Stimulated activated CD4-positive, alpha-beta T cell treated with anti-CD3 and anti-CD28 coated beads, Interleukin-1b, Interleukin-23, amount 100 ng/mL, for 24 hours (primary cell): ENCODE results near the gene HOXB6.

Experiments used
- DNase-seq, 4 experiments: peaks; one replicate each; pipeline ENCODE4 v3.0.0-alpha.2; 2020; ENCODE audit warnings: low read depth in 4 of 4, low spot score in 1 of 4

HOXB6 gene

DNA sequence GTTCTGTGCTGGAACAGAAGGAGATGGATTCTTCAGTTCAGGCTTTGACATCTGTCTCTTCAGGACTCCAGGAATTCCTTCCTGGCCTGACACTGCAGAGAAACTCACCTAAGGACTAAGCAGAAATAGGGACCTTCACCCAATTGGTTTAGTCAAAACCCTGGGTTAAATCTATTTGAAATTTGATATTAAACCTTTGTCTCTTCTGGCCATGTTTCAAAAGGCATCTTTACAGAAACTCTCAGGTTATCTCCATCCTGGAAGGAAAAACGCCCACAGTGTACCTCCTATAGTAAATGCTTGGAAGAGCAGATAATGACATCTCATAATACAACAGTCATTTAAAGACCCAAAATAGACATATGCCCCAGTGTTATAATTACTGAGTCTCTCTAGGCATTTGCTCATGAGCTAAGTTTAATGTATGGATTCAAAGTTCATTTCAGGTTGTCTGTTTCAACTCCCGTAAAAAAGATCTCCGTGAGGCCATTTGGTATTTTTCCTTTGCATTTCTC is 21.0 kb downstream of the HOXB6 start:
- no peak for DNase-seq

DNA sequence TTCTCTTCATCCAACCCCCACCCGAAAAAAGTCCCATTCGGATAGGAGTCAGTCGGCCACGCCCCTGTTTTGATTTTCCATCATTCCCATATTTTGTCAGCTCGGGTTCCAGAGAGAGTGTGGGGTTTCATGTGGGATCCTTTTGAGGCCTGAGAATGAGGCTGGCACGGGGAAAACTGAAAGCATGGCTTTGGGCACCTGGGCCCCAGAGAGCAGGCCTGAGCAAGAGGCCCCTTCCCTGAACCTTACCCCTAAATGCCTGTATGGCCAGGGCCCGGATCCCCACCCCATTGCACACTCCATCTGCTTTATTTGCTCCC is 22.1 kb downstream of the HOXB6 start:
- DNase-seq, result no peak

DNA sequence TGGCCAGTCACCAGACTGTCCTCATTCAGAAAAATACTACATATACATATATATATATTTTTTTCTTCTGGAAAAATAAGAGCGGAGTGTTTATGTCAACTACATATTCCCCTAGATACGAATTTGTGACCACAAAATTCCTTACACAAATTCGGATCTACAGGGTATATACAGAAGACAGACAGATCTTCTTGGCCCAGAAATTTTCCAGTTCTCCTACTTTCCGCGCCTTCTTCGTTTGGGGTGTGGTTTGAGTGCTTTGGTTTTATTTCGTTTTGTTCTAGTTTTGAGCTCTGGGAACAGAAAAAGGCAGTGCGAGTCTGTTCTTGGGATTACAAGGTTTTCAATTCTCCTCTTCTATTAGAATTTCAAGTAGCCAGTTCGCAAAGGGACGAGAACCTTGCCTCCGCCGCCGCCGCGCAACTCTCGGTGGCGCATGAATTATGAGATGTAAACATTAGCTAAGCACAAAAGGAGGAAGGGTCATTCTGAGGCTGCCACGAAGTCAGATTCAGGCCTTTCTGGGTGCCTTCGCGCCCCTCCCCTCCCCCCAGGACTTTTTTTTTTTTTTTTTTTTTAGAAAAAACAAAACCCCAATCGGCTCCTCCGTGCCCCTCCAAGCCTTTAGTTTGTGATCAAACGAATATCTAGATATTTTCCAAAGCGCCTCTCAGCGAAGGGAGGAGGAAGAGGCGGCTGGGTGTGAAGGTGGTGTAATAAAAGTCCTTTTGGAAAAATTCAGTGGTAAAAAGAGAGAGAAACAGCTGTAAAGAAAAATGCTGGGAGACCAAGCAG is 24.8 kb downstream of the HOXB6 start:
- no peak for DNase-seq

DNA sequence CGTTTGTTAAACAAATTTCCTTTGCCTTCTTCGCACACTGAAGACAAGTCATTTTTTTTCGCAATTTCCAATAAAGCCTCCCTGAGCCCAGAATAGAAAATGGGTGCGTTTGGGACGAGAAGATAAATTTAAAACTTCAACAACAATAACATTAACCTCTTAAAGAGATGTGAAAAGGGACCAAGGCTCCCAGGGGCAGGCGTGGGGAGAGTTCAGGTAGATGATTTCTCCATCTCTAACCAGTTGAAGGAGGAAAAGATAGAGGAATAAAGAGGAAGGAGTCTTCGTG is 25.4 kb downstream of the HOXB6 start:
- no peak for DNase-seq

DNA sequence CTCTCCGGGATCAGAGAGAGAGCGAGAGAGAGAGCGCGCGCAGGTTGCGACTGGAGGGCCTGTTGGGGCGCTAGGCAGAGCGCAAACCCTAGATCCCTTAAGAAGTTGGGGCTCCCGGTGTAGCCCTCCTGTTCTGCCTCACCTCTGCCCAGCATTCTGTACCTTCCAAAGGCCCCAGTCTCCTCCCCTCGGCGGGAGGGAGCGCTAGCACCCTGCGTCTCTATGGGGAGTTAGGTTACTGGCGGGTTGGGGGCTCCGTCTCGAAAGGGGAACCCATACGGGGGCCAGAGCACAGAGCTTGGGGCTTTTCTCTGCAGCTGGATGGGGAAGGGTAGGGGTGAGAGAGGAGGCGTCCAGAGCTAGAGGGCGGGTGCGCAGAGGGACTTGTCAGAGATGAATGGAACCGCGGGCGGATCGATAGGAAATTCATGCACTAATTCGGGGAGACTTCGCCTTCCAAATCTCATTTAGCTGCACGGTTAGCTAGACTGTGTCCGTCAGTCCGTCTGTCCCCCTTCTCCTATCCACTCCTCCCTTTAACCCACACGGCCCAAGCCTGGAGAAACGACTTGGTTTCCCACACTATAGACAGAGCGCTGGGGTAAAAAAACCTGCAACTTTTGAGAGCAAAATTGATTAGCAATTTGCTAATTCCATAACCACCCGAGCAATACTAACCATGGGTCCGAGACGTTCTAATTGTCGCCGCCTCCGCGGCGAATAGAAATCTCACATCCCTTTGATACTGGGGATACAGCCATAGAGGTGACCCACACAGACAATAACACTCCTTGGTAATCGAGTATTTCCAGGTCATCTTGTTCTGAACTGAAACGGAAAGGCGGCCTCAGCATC is 25.9 kb downstream of the HOXB6 start:
- DNase-seq, result no peak

DNA sequence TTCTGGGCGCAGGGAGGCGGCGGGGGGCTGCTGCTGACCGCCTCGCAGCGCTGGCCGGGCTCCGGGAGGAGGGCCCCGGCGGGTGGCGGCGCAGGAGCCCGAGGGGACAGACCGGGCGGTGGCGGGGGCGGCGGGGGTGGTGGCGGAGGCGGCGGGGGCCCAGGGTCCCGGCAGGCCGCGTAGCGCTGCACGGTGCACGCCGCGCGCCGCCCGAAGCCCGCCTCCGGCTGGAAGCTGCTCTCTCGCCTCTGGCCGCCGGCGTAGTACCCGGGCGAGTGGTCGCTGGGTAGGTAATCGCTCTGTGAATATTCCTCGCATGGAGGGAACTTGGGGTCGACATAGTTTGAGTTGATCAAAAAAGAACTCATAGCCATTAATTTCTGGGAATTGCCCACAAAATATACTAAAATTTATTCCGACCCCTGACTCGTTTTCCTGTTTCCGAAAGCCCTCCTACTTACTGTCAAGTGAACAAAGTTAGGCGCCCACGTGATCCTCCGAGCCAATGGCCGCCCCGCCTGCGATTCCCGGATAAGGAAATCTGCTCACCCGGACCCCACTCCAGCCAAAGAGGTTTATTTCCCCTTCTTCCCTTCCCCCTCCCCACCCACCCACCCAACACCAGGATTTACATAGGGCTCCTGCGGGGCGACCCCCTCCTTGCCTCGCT is 26.7 kb downstream of the HOXB6 start, which contains the start of gene HOXB4:
Gene HOXB4 (minus strand): TSS at position 405 of the 670 bp plus-strand sequence. CDS start 31 bp downstream, at position 374.
- DNase-seq, result peak in 3 of 4 experiments; percentile 45 to 68 (median 50)

DNA sequence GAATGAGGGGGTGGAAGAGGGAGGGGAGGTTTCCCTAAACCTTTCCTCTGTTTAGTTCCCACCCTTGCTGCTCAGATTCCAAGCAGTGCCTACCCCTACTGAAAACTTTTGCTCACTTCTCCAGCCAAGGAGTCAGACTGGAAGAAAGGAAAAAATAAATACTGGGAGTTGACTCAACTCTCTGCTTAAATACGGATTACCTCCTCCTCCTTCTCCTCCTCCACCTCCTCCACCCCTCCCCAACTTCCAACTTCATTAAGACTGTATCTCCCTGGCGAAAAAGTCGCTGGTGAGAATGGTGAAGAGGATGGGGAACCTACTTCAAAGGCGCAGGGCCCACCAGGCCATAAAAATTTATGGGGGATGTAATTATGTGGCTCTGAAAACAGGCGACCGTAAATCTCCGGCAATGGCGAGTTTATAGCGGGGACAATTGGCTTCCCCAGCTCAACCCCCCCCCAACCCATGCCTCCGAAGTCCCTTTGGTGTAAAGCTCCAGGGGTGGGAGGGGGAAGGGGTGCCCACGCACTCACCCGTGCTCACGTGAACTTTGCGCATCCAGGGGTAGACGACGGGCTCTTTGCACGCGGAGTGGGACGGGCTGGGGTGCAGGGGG is 27.3 kb downstream of the HOXB6 start:
- DNase-seq, result no peak

DNA sequence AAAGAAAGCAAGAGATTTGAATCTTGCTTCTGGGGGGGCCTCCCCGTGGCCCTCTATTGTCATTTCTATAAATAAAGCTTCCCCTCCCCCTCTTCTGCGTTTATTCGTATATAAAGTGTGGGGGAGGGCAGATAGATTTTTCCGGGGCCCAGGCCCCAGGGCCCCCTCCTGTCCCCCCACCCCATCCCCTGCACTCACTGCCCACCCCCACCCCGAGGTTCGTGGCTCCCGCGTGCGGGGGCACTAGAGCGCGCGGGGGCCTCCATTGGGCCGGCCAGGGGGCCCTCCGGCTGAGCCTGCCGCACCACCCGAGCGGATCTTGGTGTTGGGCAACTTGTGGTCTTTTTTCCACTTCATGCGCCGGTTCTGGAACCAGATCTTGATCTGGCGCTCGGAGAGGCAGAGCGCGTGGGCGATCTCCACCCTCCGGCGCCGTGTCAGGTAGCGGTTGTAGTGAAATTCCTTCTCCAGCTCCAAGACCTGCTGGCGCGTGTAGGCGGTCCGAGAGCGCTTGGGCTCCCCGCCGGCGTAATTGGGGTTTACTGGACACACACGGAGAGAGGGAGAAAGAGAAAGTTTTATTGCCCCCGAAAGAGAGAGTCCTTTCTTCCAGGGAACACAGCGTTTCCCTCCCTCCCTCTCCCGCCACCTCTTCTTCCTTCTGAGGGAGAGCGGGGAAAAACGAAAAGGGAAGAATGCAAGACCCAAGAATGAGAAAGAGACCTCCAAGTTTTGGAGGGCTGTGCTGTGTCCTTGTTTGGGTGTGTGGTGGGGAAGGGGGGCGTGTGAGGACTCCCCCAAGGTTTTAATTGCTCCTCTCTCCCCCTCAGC is 28.1 kb downstream of the HOXB6 start:
- no peak for DNase-seq

DNA sequence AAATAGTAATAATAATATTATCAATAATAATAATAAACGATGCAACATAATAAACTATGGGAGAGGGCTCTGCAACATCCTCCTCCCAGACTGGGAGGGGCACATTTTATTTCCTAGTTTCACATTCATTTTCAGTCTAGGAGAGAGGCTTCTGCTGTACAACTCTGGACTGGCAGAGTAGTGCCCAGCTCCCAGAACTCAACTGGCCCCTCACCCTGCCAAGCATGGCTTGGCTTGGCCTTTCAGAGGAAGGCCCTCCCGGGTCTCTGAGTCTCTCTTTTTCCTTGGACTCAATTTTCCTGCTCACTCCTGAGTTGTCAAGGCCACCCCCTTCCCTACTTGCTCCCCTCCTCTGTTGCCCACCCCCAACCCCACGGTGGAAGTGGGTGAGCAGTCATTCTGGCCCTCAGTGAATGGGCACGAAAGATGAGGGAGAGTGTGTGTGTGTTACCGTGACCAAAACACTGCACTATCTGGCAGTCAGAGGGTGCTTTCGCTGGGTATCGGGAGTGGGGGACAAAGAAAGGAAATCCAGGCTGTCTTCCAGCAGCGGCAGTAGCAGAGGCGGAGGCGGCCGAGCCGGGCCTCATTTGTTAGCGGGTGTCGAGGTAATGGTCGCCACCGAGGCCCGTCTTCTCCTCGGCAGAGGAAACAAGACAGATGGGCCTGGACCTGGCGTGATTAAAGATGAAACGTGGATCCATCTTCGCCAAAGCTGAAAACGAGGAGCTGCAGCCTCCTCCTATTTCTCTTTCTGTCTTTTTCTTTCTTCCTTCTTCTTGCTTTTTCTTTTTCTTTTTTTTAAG is 28.9 kb downstream of the HOXB6 start:
- no peak for DNase-seq

DNA sequence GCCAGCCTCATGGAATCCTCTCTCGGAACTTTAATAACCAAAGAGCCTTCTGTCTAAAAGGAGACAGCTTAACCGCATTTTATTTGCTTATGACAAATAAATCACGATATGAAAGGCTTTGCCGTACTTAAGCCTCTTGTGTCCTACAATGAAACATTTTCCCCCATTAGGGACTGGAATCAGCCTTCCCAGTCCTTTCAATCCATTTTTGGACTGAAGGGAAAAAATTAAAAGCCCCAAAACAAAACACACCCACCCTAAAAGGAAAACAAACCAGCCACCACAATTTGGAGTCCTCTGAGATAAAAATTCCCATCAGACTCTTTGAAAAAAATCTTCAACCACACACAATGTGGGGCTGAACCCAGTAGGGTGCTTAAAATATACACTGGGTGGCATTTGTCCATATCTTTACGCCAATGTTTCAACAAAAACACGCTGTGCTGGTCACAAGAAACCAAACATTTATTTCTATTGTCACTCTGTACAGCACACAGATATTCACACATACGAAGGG is 29.7 kb downstream of the HOXB6 start:
- DNase-seq, result no peak

DNA sequence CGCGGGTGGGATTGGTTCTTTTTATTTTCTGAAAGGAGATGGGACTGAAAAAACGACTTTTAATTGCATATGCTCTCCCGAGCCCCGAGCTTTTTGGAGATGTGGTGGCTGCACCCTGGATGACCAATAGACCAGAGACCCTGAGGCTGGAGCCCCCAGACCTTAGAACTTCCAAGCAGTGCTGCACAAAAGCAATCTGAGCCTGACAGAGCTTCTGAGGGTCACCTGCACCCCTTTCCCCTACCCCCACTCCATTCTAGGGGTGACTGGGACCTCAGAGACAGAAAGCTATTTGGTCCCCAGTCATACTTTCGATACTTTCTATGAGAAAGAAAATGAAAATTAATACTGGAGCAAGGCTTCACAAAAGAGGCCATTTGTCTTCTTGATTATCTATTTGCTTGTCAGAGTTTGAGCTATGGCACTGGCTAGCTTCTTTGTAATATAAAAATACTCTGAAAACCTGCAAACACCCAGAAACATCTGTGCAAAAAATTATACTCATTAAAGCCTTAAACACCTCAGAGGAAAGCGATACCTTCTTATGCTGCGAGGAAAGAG is 30.2 kb downstream of the HOXB6 start:
- DNase-seq, result no peak

DNA sequence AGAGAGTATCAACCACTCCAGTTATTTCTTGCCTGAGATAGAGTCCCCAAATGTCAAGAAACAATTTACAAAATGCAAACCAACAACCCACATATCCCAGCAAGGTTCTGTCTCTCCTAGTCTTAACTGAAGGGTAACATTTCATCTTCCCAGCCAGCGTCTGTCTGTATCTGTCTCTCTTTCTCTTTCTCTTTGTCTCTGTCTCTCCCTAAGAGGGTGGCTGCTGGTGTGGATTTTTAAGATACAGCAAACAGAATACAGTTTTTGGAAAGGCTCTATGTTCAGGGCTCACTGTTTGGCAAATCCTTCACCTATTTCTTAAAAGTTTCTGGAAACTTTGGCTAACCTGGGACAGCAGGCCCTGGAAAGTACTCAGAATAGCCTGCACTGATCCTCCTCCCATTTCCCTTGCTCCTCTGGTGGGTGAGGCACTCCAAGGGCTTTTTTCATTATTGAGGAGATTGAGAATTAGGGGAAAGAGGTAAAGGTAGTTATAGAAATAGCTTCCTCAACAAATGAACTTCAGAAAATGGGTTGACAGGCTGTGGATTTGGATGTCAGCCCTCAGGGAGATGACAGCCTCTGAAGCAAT is 32.9 kb downstream of the HOXB6 start:
- DNase-seq, result no peak

DNA sequence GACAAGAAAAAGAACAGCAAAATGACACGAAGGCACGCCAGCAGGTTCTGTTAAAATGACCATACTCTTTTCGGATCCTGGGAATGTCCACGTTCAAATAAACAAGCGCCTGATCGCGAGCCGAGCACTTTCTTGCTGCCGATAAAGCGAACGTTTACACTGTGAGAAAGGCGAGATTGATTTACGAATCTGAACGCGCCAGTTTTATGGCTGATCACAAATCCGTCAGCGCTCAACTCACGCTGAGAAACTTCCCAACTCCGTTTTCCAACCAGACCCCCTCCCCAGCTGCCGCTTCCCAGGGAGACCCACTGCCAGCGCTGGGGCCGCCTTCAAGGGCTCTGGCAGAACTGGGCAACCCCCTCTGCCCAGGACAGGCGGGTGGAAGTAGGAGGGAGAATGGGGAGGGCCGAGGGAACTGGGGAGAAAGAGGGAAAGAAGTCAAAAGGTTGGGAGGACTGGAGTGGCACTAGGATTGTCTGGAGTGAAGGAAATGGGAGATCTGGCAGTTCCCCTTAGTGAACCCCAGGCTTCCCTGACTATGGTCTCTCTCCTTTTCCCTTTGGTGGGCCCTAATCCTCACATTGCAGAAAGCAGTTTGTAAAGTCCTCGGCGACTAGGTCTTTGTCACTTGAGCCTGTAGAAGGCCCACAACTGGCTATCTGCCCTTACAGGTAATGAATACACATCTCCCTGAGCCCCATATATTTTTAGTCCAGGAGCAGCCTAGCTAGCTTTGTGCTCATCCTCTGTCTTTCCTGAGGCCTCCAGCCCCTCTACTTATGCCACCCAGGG is 33.6 kb downstream of the HOXB6 start:
- DNase-seq, result no peak

DNA sequence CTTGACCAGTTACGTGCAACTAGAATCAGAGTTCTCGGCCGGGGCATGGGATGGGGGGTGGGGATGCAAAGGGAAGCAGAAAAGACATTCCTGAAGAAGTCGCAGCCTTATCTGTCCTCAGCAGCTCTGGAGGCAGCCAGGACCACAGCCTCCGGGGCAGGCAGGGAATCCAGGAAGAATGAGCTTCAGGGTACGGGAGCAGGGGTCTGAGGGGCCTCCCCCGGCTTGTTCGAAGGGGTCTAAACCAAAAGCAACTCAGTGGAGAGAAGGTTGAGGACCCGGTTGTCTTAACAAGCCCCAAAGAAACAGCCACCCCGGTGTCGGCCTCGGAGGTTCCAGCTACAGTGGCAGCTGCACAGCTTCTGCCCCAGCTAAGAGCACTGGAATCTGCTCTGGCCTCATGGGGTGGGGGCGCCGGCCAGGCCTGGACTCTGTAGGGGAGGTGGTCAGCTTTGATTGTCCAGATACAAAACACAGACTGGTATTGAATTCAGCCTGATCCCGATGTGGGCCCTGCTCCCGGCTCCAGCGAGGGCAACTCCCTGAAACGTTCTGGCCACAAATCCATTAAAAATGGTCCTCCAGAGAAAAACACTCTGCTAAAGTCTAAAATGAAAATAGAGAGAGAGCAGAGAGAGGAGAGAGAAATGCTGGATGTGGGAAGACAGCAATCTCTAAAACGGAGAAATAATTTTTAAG is 34.3 kb downstream of the HOXB6 start:
- DNase-seq, result no peak

DNA sequence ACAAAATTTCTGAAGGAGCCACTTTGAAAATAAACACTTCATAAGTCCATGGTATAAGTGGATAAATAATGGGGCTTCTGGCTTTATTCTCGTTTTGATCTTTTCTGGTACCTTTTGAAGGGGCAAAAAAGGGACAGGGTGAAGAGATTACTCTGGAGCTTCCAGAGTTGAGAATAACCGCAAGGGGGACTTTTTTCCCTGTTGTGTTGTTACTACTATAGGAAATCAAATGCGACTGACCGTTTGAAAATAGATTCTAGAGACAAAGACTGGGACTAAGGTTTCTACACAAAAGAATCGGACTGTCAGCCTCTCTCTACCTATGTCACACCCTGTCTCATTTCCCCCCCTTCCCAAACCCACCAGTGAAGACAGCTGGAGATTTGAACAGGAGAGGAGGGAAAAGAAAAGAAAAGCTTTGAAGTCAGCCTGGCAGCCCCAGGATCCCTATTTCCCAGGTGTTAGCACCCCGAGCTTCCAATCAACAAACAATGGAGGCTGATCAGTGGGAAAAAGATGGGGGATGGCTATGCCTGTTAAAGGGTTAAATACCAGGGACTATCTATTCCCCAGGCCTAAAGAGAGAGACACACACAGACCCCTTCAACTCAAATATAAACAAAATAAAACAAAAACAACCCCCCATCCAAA is 35.0 kb downstream of the HOXB6 start:
- no peak for DNase-seq

DNA sequence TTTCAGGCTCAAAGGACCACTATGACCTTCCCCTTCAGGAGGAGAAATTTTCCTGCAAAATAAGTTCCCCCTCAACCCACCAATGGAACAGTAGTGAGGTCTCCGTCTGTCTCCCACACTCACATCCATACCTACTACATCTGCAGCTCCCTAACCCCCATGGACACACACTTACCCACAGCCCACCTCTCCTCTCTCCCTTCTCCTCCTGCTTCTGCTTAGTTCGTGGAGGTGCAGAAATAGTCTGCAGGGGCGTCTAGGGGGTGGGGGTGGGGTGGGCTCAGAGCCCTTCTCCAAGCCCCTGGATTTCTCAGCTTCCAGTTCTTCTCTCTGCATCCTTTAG is 35.6 kb downstream of the HOXB6 start:
- DNase-seq, result no peak
